WERI-Rb-1 (cell line): ENCODE measurements around the gene PACRG.

Source experiments
- DNase-seq: peaks from one replicate; pipeline ENCODE4 v3.0.0-alpha.2; 2020
- H3K27ac ChIP-seq: fragments of 250-450 bp; sonication (Bioruptor Pico); 2 replicates; pipeline ENCODE4 v1.5.1; 2020; ENCODE audit warnings: mild to moderate bottlenecking, moderate library complexity
- H3K27me3 ChIP-seq: fragments of 250-450 bp; sonication (Bioruptor Pico); 2 replicates; pipeline ENCODE4 v1.5.1; 2021; ENCODE audit warnings: mild to moderate bottlenecking, low read depth, moderate library complexity; ENCODE audit not compliant: insufficient read depth, severe bottlenecking
- H3K36me3 ChIP-seq: fragments of 250-450 bp; sonication (Bioruptor Pico); 2 replicates; pipeline ENCODE4 v1.5.1; 2020; ENCODE audit warnings: mild to moderate bottlenecking, moderate library complexity
- H3K4me3 ChIP-seq: 2 replicates; pipeline ENCODE4 v1.5.1; 2011; ENCODE audit warnings: low read depth, mild to moderate bottlenecking, control low read depth, low read length
- H3K9me3 ChIP-seq: fragments of 250-450 bp; sonication (Bioruptor Pico); 2 replicates; pipeline ENCODE4 v1.5.1; 2021; ENCODE audit warnings: mild to moderate bottlenecking, moderate library complexity; ENCODE audit not compliant: severe bottlenecking
- CTCF ChIP-seq: IDR thresholded peaks from 2 replicates; pipeline ENCODE4 v1.5.1; 2011; ENCODE audit warnings: low read depth, mild to moderate bottlenecking, control low read depth, inconsistent platforms, low read length

The PACRG gene

GRCh38 chr6:163293286-163293685 is 565.5 kb downstream of the PACRG start:
- no peaks in the 10 kb centered on the region for H3K36me3 ChIP-seq
- H3K4me3 ChIP-seq = no peak overlapping the region
- H3K9me3 ChIP-seq = no peaks in the 10 kb centered on the region
- no peak overlapping the region for H3K27ac ChIP-seq
- no peak for DNase-seq
- H3K27me3 ChIP-seq = no peaks in the 10 kb centered on the region
- no peak for TF ChIP-seq CTCF

DNA sequence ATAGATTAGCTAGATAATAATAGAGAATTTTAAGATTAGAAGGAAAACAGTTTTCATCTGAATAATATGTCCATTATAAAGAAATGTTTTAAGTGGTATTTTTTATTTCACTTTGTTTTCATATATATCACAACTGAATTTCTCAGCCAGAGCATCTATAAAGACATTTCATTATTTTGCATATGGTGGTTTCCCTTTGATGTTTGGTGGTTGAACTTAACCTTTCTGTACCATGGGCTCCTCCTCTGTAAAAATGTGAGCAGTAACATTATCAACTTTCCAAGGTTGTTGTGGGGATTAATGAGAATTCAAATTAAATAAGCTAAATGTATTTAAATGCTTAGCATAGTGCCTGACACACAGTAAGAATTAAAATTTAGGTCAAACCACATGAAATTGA is 567.0 kb downstream of the PACRG start:
- no peak for TF ChIP-seq CTCF
- H3K36me3 ChIP-seq = no peaks in the 10 kb centered on the region
- DNase-seq = no peak
- H3K27me3 ChIP-seq = no peaks in the 10 kb centered on the region
- no peak overlapping the region for H3K4me3 ChIP-seq
- no peaks in the 10 kb centered on the region for H3K9me3 ChIP-seq
- no peak overlapping the region for H3K27ac ChIP-seq

DNA sequence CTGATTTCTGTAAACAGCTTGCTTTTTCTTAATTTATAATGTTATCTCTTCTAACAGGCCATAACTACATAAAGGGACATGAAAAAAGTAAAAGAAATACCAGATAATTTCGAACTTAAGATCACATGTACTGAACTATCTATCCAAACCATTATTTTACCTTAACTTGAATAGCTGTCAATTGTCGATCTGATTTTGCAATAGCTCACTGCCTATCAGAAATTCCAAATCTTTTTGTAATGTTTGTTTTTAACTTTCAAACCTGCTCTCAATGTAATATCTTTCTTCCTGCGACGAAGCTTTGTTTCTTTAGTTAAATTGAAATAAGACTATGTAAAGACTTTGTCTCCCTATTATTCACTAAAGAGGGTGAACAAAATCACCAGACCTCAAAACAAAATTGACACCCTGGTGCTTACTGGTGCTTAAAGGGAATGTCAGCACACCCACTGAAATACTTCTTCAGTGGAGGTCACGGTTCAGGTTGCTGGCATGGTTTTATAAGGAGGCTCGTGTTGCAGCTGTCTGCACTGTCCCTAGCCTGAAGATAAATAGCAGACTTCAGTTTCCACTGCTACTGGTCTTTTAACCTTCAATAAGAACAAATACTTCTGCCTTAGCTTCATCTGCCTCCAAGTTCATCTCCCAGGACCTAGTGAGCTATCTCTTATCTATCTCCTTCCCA is 569.2 kb downstream of the PACRG start:
- H3K27ac ChIP-seq = no peak overlapping the region
- no peak for TF ChIP-seq CTCF
- H3K27me3 ChIP-seq = no peaks in the 10 kb centered on the region
- no peak for DNase-seq
- H3K9me3 ChIP-seq = no peaks in the 10 kb centered on the region
- H3K36me3 ChIP-seq = no peaks in the 10 kb centered on the region
- H3K4me3 ChIP-seq = no peak overlapping the region

DNA sequence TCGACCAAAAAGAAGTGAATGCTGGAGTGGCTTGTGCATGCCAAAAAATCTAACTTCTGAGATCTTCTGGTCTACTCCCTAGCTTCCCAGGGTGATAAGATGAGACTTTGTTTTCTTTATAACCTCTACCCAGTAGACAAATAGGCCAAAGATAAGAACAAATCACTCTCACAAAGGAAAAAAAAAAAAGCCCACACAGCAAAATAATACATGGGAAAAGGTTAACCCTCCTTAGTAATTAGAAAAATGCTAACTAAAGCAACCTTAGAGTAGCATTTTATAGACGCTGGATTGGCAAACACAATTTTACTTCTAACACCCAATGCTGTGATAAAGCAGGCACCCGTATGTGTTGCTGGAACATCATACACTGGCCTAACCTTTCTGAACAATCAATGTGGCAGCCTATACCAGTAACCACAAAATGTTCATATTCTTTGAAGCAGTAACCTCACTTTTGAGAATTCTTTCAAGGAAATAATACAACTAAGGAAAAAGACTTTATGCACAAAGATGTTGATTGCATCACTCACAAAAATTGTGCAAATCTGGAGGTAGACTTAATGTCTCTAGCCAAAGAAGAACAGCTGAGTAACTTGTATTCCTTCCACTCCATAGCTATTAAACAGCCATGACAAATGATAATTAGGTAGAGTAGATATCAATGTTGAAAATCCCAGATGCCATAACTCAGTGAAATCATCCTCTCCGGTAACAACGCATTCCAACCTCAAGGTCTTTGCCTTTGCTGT is 570.5 kb downstream of the PACRG start:
- Histone ChIP-seq H3K27me3 (no peaks in the 10 kb centered on the region), H3K36me3 (no peaks in the 10 kb centered on the region), H3K9me3 (no peaks in the 10 kb centered on the region), H3K4me3 (no peak overlapping the region), H3K27ac (no peak overlapping the region)
- DNase-seq = no peak
- TF ChIP-seq CTCF = no peak

DNA sequence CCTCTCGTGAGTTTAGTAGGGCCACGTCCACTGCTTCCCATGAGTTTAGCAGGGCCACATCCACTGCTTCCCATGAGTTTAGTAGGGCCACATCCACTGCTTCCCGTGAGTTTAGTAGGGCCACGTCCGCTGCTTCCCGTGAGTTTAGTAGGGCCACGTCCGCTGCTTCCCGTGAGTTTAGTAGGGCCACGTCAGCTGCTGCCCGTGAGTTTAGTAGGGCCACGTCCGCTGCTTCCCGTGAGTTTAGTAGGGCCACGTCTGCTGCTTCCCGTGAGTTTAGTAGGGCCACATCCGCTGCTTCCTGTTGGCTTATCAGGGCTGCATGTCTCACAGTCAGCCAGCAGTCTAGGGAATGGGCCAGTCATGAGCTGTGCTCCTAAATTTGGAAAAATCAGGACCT is 573.1 kb downstream of the PACRG start:
- Histone ChIP-seq H3K36me3 (no peaks in the 10 kb centered on the region), H3K27me3 (no peaks in the 10 kb centered on the region), H3K9me3 (no peaks in the 10 kb centered on the region), H3K4me3 (no peak overlapping the region), H3K27ac (no peak overlapping the region)
- TF ChIP-seq CTCF = no peak
- no peak for DNase-seq
